ENCODE data around the gene COLEC12. TPM values are rescaled to one million over a fixed set of nuclear protein-coding genes. Genes with fewer than 3 reads are reported as not detected.

COLEC12 gene
- polyA plus RNA-seq, 1 donor (not counting 4 experiments of a cell fraction or from before 2014, with no cell fraction given): not detected

DNA sequence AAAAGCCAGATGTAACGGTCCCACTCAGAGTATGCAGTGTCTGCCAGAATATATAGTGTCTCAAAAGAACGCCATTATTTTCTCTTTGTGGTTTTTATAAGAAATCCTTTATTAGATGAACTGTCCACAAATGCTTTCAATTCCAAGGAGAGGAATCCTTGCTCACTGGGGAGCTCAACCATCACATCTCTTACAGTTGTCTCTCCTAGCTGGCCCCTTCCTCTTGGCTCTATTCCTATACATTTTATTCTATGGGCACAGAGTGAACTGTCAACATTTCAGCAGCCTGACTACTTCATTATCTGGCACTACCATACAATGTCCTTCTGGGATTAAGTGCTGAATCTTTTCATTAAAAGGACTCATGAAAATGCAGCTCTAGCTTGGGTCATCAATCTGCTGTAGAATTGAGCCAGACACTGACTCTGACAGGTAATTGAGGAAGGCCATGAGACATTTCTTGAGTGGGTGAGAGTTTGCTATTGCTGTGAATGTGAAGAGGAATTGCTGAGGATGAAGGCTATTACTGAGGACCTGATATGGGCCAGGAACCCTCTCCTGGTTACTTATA lies 136.2 kb downstream of the COLEC12 start:
- no peak overlapping the region for H2AFZ ChIP-seq (ENCODE audit: control insufficient read depth, low read length)
- TF ChIP-seq, protein P1, sequence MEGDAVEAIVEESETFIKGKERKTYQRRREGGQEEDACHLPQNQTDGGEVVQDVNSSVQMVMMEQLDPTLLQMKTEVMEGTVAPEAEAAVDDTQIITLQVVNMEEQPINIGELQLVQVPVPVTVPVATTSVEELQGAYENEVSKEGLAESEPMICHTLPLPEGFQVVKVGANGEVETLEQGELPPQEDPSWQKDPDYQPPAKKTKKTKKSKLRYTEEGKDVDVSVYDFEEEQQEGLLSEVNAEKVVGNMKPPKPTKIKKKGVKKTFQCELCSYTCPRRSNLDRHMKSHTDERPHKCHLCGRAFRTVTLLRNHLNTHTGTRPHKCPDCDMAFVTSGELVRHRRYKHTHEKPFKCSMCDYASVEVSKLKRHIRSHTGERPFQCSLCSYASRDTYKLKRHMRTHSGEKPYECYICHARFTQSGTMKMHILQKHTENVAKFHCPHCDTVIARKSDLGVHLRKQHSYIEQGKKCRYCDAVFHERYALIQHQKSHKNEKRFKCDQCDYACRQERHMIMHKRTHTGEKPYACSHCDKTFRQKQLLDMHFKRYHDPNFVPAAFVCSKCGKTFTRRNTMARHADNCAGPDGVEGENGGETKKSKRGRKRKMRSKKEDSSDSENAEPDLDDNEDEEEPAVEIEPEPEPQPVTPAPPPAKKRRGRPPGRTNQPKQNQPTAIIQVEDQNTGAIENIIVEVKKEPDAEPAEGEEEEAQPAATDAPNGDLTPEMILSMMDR (optimal IDR thresholded peaks at IDR 0.05 in 1 of 3, IDR thresholded peaks at IDR 0.05 in 1 of 3, conservative IDR thresholded peaks at IDR 0.05 in 1 of 3; ENCODE audit: extremely low read depth in 1 of 3, insufficient read depth in 2 of 3, low read length in 3 of 3): no peak
- TF ChIP-seq EZH2 (IDR thresholded peaks at IDR 0.05; ENCODE audit: low read length): no peak
- H3K4me3 ChIP-seq (ENCODE audit: control insufficient read depth in 2 of 3, extremely low read depth in 1 of 3, insufficient read depth in 2 of 3, low read depth in 1 of 3, low read length in 3 of 3): no peak overlapping the region
- no peaks in the 10 kb centered on the region for H3K4me1 ChIP-seq (ENCODE audit: control insufficient read depth, extremely low read depth, insufficient read depth, low read length)
- no peaks in the 10 kb centered on the region for H4K20me1 ChIP-seq (ENCODE audit: control insufficient read depth, extremely low read depth, insufficient read depth, low read length)
- H3K27me3 ChIP-seq (ENCODE audit: control insufficient read depth, extremely low read depth, insufficient read depth, low read length): no peaks in the 10 kb centered on the region
- H3K79me2 ChIP-seq (ENCODE audit: control insufficient read depth, insufficient read depth, low read length): no peaks in the 10 kb centered on the region
- no peaks in the 10 kb centered on the region for H3K9me1 ChIP-seq (ENCODE audit: control insufficient read depth, extremely low read depth, insufficient read depth, low read length)
- no peak overlapping the region for H3K9ac ChIP-seq (ENCODE audit: control insufficient read depth, extremely low read depth, insufficient read depth, low read length)
- no peak overlapping the region for H3K27ac ChIP-seq (ENCODE audit: control insufficient read depth, insufficient read depth, low read length)
- dilution Hi-C loops (cut with MboI; ENCODE audit: extremely low pct_ligation_motif_present, low sequenced_read_pairs): no loop called here
- H3K4me2 ChIP-seq (ENCODE audit: control insufficient read depth, extremely low read depth, insufficient read depth, low read depth, low read length): no peak overlapping the region
- DNase-seq (ENCODE audit: low read depth, low spot score): no peak
- no peaks in the 10 kb centered on the region for H3K36me3 ChIP-seq (ENCODE audit: control insufficient read depth in 2 of 2, extremely low read depth in 1 of 2, insufficient read depth in 2 of 2, low read length in 2 of 2)
- FAIRE-seq: no peak
- H3K9me3 ChIP-seq (ENCODE audit: control insufficient read depth, low read depth, low read length): no peaks in the 10 kb centered on the region

- Histone ChIP-seq H2AFZ (ENCODE audit: control insufficient read depth, low read length) (no peak overlapping the region), H3K4me3 (ENCODE audit: control insufficient read depth in 2 of 3, extremely low read depth in 1 of 3, insufficient read depth in 2 of 3, low read depth in 1 of 3, low read length in 3 of 3) (no peak overlapping the region), H3K27ac (ENCODE audit: control insufficient read depth, insufficient read depth, low read length) (no peak overlapping the region), H3K4me2 (ENCODE audit: control insufficient read depth, extremely low read depth, insufficient read depth, low read depth, low read length) (no peak overlapping the region), H3K9me1 (ENCODE audit: control insufficient read depth, extremely low read depth, insufficient read depth, low read length) (no peaks in the 10 kb centered on the region), H4K20me1 (ENCODE audit: control insufficient read depth, extremely low read depth, insufficient read depth, low read length) (no peaks in the 10 kb centered on the region), H3K9me3 (ENCODE audit: control insufficient read depth, low read depth, low read length) (no peaks in the 10 kb centered on the region), H3K9ac (ENCODE audit: control insufficient read depth, extremely low read depth, insufficient read depth, low read length) (no peak overlapping the region), H3K4me1 (ENCODE audit: control insufficient read depth, extremely low read depth, insufficient read depth, low read length) (no peaks in the 10 kb centered on the region), H3K27me3 (ENCODE audit: control insufficient read depth, extremely low read depth, insufficient read depth, low read length) (no peaks in the 10 kb centered on the region), H3K36me3 (ENCODE audit: control insufficient read depth in 2 of 2, extremely low read depth in 1 of 2, insufficient read depth in 2 of 2, low read length in 2 of 2) (no peaks in the 10 kb centered on the region), H3K79me2 (ENCODE audit: control insufficient read depth, insufficient read depth, low read length) (no peaks in the 10 kb centered on the region)
- no peak for DNase-seq (ENCODE audit: low read depth, low spot score)
- FAIRE-seq: no peak
- TF ChIP-seq EZH2 (IDR thresholded peaks at IDR 0.05; ENCODE audit: low read length): no peak
- TF ChIP-seq, protein P1 (optimal IDR thresholded peaks at IDR 0.05 in 1 of 3, IDR thresholded peaks at IDR 0.05 in 1 of 3, conservative IDR thresholded peaks at IDR 0.05 in 1 of 3; ENCODE audit: extremely low read depth in 1 of 3, insufficient read depth in 2 of 3, low read length in 3 of 3): no peak
- dilution Hi-C loops (cut with MboI; ENCODE audit: extremely low pct_ligation_motif_present, low sequenced_read_pairs): no loop called here
Observed at GRCh38 chr18:363301-364085, 137.0 kb downstream of the COLEC12 start.

Measured in keratinocyte (primary cell).